ENCODE data around the gene SSH2.
"Not testable (repeated sequence)": the region's sequence is repeated elsewhere in the genome, so short reads cannot be mapped to it uniquely, and the experiment has no call there.

The SSH2 gene

GRCh38 chr17:29929533-29930408 lies at the start of gene SSH2:
TSS of gene SSH2 (minus strand) at chr17:29930228. CDS start at chr17:29930000, 228 bp downstream.
- DNase-seq (ENCODE audit: low spot score) = peak; percentile 86

- peak; percentile 77 for DNase-seq (ENCODE audit: low spot score)
Measured at GRCh38 chr17:29977836-29978235, 47.8 kb upstream of the SSH2 start.

- DNase-seq (ENCODE audit: low spot score) = no peak
Measured at GRCh38 chr17:29973005-29973404, 43.0 kb upstream of the SSH2 start.

- no peak for DNase-seq (ENCODE audit: low spot score)
Measured at GRCh38 chr17:29972277-29972676, 42.2 kb upstream of the SSH2 start.

GRCh38 chr17:29968271-29968670 lies 38.2 kb upstream of the SSH2 start:
- DNase-seq (ENCODE audit: low spot score) = no peak

- DNase-seq (ENCODE audit: low spot score) = no peak
Measured at GRCh38 chr17:29962656-29963055, 32.6 kb upstream of the SSH2 start.

- no peak for DNase-seq (ENCODE audit: low spot score)
Measured at GRCh38 chr17:29959658-29960337, 29.8 kb upstream of the SSH2 start.

- no peak for DNase-seq (ENCODE audit: low spot score)
Measured at GRCh38 chr17:29958947-29959657, 29.1 kb upstream of the SSH2 start.

GRCh38 chr17:29957488-29957887 lies 27.5 kb upstream of the SSH2 start:
- DNase-seq (ENCODE audit: low spot score) = not testable (repeated sequence)

GRCh38 chr17:29956225-29956624 lies 26.2 kb upstream of the SSH2 start:
- no peak for DNase-seq (ENCODE audit: low spot score)

- DNase-seq (ENCODE audit: low spot score) = no peak
Measured at GRCh38 chr17:29954405-29954804, 24.4 kb upstream of the SSH2 start.

GRCh38 chr17:29949696-29950095 lies 19.7 kb upstream of the SSH2 start:
- no peak for DNase-seq (ENCODE audit: low spot score)

GRCh38 chr17:29948448-29949215 lies 18.6 kb upstream of the SSH2 start:
- DNase-seq (ENCODE audit: low spot score) = no peak

GRCh38 chr17:29945281-29945680 lies 15.3 kb upstream of the SSH2 start:
- no peak for DNase-seq (ENCODE audit: low spot score)

GRCh38 chr17:29941334-29941733 lies 11.3 kb upstream of the SSH2 start, which contains the start of gene EFCAB5:
TSS of gene EFCAB5 (plus strand) at chr17:29941634. CDS start at chr17:29941797, 163 bp downstream.
- no peak for DNase-seq (ENCODE audit: low spot score)

GRCh38 chr17:29936724-29937123 lies 6.7 kb upstream of the SSH2 start:
- no peak for DNase-seq (ENCODE audit: low spot score)

- not testable (repeated sequence) for DNase-seq (ENCODE audit: low spot score)
Measured at GRCh38 chr17:29935909-29936308, 5.9 kb upstream of the SSH2 start.

GRCh38 chr17:29933379-29933778 lies 3.4 kb upstream of the SSH2 start:
- DNase-seq (ENCODE audit: low spot score) = no peak

GRCh38 chr17:29931231-29931932 lies 1.4 kb upstream of the SSH2 start:
- DNase-seq (ENCODE audit: low spot score) = peak; percentile 66

- DNase-seq (ENCODE audit: low spot score) = no peak
Measured at GRCh38 chr17:29930409-29931010, 482 bp upstream of the SSH2 start.

All from AG08395 (cell line).